H1 (cell line): ENCODE data around the gene METRN. TPM values are rescaled to one million over a fixed set of nuclear protein-coding genes. Genes with fewer than 3 reads are reported as not detected.

Experiments used
- CTCF ChIA-PET: fragments of 300-600 bp; sonication (Branson Sonifier 250); formaldehyde crosslinking; loops from one replicate; lab custom pipeline; 2021; ENCODE audit not compliant: partially characterized antibody; lab: Charles Lee
- POLR2A ChIA-PET: fragments of 300-600 bp; sonication (Branson Sonifier 250); formaldehyde crosslinking; loops from one replicate; lab custom pipeline; 2021; ENCODE audit warnings: inconsistent platforms; ENCODE audit not compliant: partially characterized antibody; lab: Charles Lee
- DNase-seq, 2 experiments: peaks; one replicate each; pipeline versions ENCODE4 v3.0.0 to v3.0.0-alpha.2; 2010 to 2022; ENCODE audit warnings: low spot score in 2 of 2, low read depth in 1 of 2, mixed read lengths in 1 of 2
- FAIRE-seq: peaks from 2 replicates; lab custom pipeline; 2011; peaks lifted over from hg19 to GRCh38; lab: Jason Lieb, UNC
- H2AFZ ChIP-seq: 2 replicates; pipeline ENCODE4 v1.8.1; 2012; ENCODE audit warnings: low read length, inconsistent platforms
- H2AK5ac ChIP-seq: 2 replicates; pipeline ENCODE4 v1.6.1; 2013; ENCODE audit warnings: low read depth, low read length
- H2BK120ac ChIP-seq: replicated peaks from 2 replicates; pipeline ENCODE3; 2013; ENCODE audit warnings: low read depth, low read length, inconsistent platforms
- H2BK12ac ChIP-seq: 2 replicates; pipeline ENCODE4 v1.6.1; 2013; ENCODE audit warnings: low read depth, low read length
- H2BK15ac ChIP-seq: 2 replicates; pipeline ENCODE4 v1.6.1; 2013; ENCODE audit warnings: low read length
- H2BK20ac ChIP-seq: 2 replicates; pipeline ENCODE4 v1.6.1; 2013; ENCODE audit warnings: low read length
- H2BK5ac ChIP-seq: 2 replicates; pipeline ENCODE4 v1.6.1; 2013; ENCODE audit warnings: low read depth, low read length
- H3K14ac ChIP-seq: 2 replicates; pipeline ENCODE4 v1.6.1; 2013; ENCODE audit warnings: inconsistent platforms; ENCODE audit not compliant: insufficient read length
- H3K18ac ChIP-seq: 2 replicates; pipeline ENCODE4 v1.6.1; 2013; ENCODE audit warnings: low read length; ENCODE audit errors: extremely low read depth
- H3K23ac ChIP-seq: 2 replicates; pipeline ENCODE4 v1.6.1; 2013; ENCODE audit warnings: inconsistent platforms; ENCODE audit not compliant: insufficient read length
- H3K23me2 ChIP-seq: 2 replicates; pipeline ENCODE4 v1.6.1; 2013; ENCODE audit warnings: low read depth, low read length
- H3K27ac ChIP-seq: 2 replicates; pipeline ENCODE4 v1.6.1; 2011; ENCODE audit warnings: low read depth, low read length, inconsistent platforms
- H3K27me3 ChIP-seq, 4 experiments: replicated peaks in 1 of 4; 1 replicate in 1 of 4; 2 replicates in 3 of 4; pipeline versions ENCODE4 v1.6.1 to v1.8.1; 2011 to 2013; ENCODE audit warnings: low read length in 3 of 4, mild to moderate bottlenecking in 3 of 4, inconsistent platforms in 2 of 4, mixed read lengths in 2 of 4, moderate library complexity in 1 of 4; ENCODE audit not compliant: control insufficient read depth in 3 of 4, insufficient read depth in 3 of 4; ENCODE audit errors: extremely low read depth in 1 of 4
- H3K36me3 ChIP-seq, 4 experiments: 2 replicates each; pipeline versions ENCODE4 v1.6.1 to v1.8.1; 2011 to 2013; ENCODE audit warnings: mild to moderate bottlenecking in 4 of 4, low read length in 3 of 4, moderate library complexity in 2 of 4, control low read depth in 1 of 4, inconsistent platforms in 1 of 4; ENCODE audit not compliant: insufficient read depth in 4 of 4, control insufficient read depth in 2 of 4
- H3K4ac ChIP-seq: replicated peaks from 2 replicates; pipeline ENCODE3; 2013; ENCODE audit warnings: low read length, low read depth, mixed read lengths, inconsistent platforms; ENCODE audit not compliant: insufficient read length
- H3K4me1 ChIP-seq, 4 experiments: replicated peaks in 1 of 4; 1 replicate in 1 of 4; 2 replicates in 3 of 4; pipeline versions ENCODE4 v1.6.1 to v1.8.1; 2011 to 2013; ENCODE audit warnings: low read length in 3 of 4, inconsistent platforms in 2 of 4, mixed read lengths in 1 of 4; ENCODE audit not compliant: insufficient read depth in 4 of 4, control insufficient read depth in 3 of 4
- H3K4me2 ChIP-seq, 2 experiments: 2 replicates each; pipeline versions ENCODE4 v1.6.1 to v1.8.1; 2011 to 2013; ENCODE audit warnings: low read depth in 2 of 2, low read length in 2 of 2, control low read depth in 1 of 2, inconsistent platforms in 1 of 2, mild to moderate bottlenecking in 1 of 2; ENCODE audit not compliant: insufficient read depth in 1 of 2
- H3K4me3 ChIP-seq, 4 experiments: fragments of 200-600, 300-600 bp in 1 of 4; sonication (generic), shearing (Covaris generic), sonication (Bioruptor Twin) in 1 of 4; 2 replicates each; pipeline versions ENCODE4 v1.5.1 to v1.8.1; 2011 to 2016; ENCODE audit warnings: low read length in 4 of 4, low read depth in 3 of 4, control low read depth in 2 of 4, inconsistent platforms in 2 of 4, mild to moderate bottlenecking in 2 of 4, mixed read lengths in 1 of 4, moderate library complexity in 1 of 4; ENCODE audit not compliant: insufficient read depth in 2 of 4; ENCODE audit errors: extremely low read depth in 1 of 4
- H3K56ac ChIP-seq: replicated peaks from 2 replicates; pipeline ENCODE3; 2013; ENCODE audit warnings: low read depth, mild to moderate bottlenecking, mixed read lengths, low read length, inconsistent platforms; ENCODE audit not compliant: insufficient read length
- H3K79me1 ChIP-seq: 2 replicates; pipeline ENCODE4 v1.6.1; 2013; ENCODE audit warnings: low read depth, low read length, control low read depth
- H3K79me2 ChIP-seq, 2 experiments: 2 replicates each; pipeline versions ENCODE4 v1.6.1 to v1.8.1; 2012 to 2013; ENCODE audit warnings: low read length in 2 of 2, mild to moderate bottlenecking in 2 of 2, inconsistent platforms in 1 of 2; ENCODE audit not compliant: insufficient read depth in 2 of 2, control insufficient read depth in 1 of 2
- H3K9ac ChIP-seq, 4 experiments: replicated peaks in 1 of 4; 1 replicate in 1 of 4; 2 replicates in 3 of 4; pipeline versions ENCODE4 v1.6.1 to v1.8.1; 2011 to 2013; ENCODE audit warnings: low read depth in 3 of 4, low read length in 3 of 4, control low read depth in 2 of 4, mild to moderate bottlenecking in 2 of 4, moderate library complexity in 2 of 4, inconsistent platforms in 1 of 4; ENCODE audit errors: extremely low read depth in 1 of 4
- H3K9me3 ChIP-seq, 2 experiments: 2 replicates each; pipeline versions ENCODE4 v1.6.1 to v1.8.1; 2012 to 2013; ENCODE audit warnings: mild to moderate bottlenecking in 2 of 2, moderate library complexity in 2 of 2, control low read depth in 1 of 2, inconsistent platforms in 1 of 2, low read depth in 1 of 2, low read length in 1 of 2, mixed read lengths in 1 of 2; ENCODE audit not compliant: insufficient read depth in 2 of 2
- H4K20me1 ChIP-seq, 2 experiments: replicated peaks in 1 of 2; 2 replicates each; pipeline versions ENCODE3 to v1.8.1; 2011 to 2013; ENCODE audit warnings: inconsistent platforms in 2 of 2, low read length in 2 of 2, mild to moderate bottlenecking in 1 of 2; ENCODE audit not compliant: insufficient read depth in 2 of 2, control insufficient read depth in 1 of 2
- H4K5ac ChIP-seq: 2 replicates; pipeline ENCODE4 v1.6.1; 2013; ENCODE audit warnings: low read length, low read depth, mixed read lengths, inconsistent platforms; ENCODE audit not compliant: insufficient read length
- H4K8ac ChIP-seq: 2 replicates; pipeline ENCODE4 v1.8.0; 2013; ENCODE audit warnings: mild to moderate bottlenecking, moderate library complexity, low read length, inconsistent platforms; ENCODE audit not compliant: insufficient read depth; ENCODE audit errors: extremely low read depth
- H4K91ac ChIP-seq: replicated peaks from 2 replicates; pipeline ENCODE3; 2013; ENCODE audit warnings: low read length, mixed read lengths, inconsistent platforms; ENCODE audit not compliant: insufficient read length
- CEBPB ChIP-seq: IDR thresholded peaks from 2 replicates; pipeline ENCODE4 v1.6.1; 2012; ENCODE audit warnings: low read depth, low read length
- CTBP2 ChIP-seq: IDR thresholded peaks from 2 replicates; pipeline ENCODE4 v1.7.0; 2011; ENCODE audit warnings: borderline replicate concordance, mild to moderate bottlenecking, moderate library complexity, mixed read lengths, low read length; ENCODE audit not compliant: insufficient read depth, insufficient read length
- EGR1 ChIP-seq: IDR thresholded peaks from 2 replicates; pipeline ENCODE4 v1.6.1; 2011; ENCODE audit warnings: low read depth, low read length, borderline replicate concordance
- NANOG ChIP-seq: IDR thresholded peaks from 2 replicates; pipeline ENCODE4 v1.6.1; 2011; ENCODE audit warnings: low read length, low read depth, mild to moderate bottlenecking, inconsistent platforms; ENCODE audit not compliant: insufficient read depth, poor library complexity, severe bottlenecking
- POLR2A ChIP-seq, 2 experiments: IDR thresholded peaks; 1 replicate in 1 of 2; 2 replicates in 1 of 2; pipeline ENCODE4 v1.6.1; 2011; ENCODE audit warnings: low read depth in 2 of 2, low read length in 2 of 2, mild to moderate bottlenecking in 2 of 2; ENCODE audit errors: control extremely low read depth in 1 of 2
- POLR2AphosphoS5 ChIP-seq: IDR thresholded peaks from 2 replicates; pipeline ENCODE4 v1.6.1; 2011; ENCODE audit warnings: low read depth, low read length
- RAD21 ChIP-seq, 2 experiments: IDR thresholded peaks in 1 of 2; conservative IDR thresholded peaks in 1 of 2; 2 replicates each; pipeline ENCODE4 v1.6.1; 2011; ENCODE audit warnings: low read depth in 2 of 2, low read length in 2 of 2, improper control_type of control experiment in 1 of 2, inconsistent platforms in 1 of 2, mild to moderate bottlenecking in 1 of 2, moderate library complexity in 1 of 2
- SP4 ChIP-seq: IDR thresholded peaks from 2 replicates; pipeline ENCODE4 v1.6.1; 2012; ENCODE audit warnings: low read length, inconsistent platforms
- SRF ChIP-seq: IDR thresholded peaks from 2 replicates; pipeline ENCODE4 v1.6.1; 2011; ENCODE audit warnings: mild to moderate bottlenecking, low read depth, low read length, moderate library complexity
- SUZ12 ChIP-seq: fragments of 200-600 bp; sonication (generic); IDR thresholded peaks from 2 replicates; pipeline ENCODE4 v1.6.1; 2012; ENCODE audit warnings: mild to moderate bottlenecking, inconsistent platforms, low read length, moderate library complexity, mixed read lengths
- WGBS, 2 experiments: shearing (Covaris generic) in 1 of 2; methylation state at CpG; one replicate each; pipeline versions ENCODE4 v1.1.6 to v1.1.7; 2013 to 2015; ENCODE audit warnings: low lambda C conversion rate in 2 of 2, mixed read lengths in 2 of 2, inconsistent platforms in 1 of 2, low coverage in 1 of 2, missing lambda C conversion rate in 1 of 2; ENCODE audit not compliant: insufficient replicate concordance in 2 of 2, insufficient coverage in 1 of 2, insufficient read length in 1 of 2; ENCODE audit errors: extremely low coverage in 1 of 2, missing lambda C conversion rate in 1 of 2; 5-methylcytosine and 5-hydroxymethylcytosine counted together
- polyA plus RNA-seq, 7 experiments: library from polyadenylated mRNA; depleted of rRNA in 3 of 7; stranded (reverse) in 5 of 7; unstranded in 2 of 7; fragments of >200 nt in 5 of 7; fragments of 200-250 nt in 2 of 7; gene quantifications; 1 replicate in 5 of 7; 2 replicates in 1 of 7; 4 replicates in 1 of 7; pipeline versions ENCODE4 v1.2.1 to v1.2.3, GENCODE V29; 2011 to 2013; ENCODE audit warnings: missing spikeins in 2 of 7, mixed read lengths in 2 of 7
- total RNA-seq: library from RNA; stranded (reverse); fragmentation: NEBNext Ultra II Directional; extraction: Animal tissue kit (Norgen Biotek cat#: 25700); gene quantifications from 2 replicates; pipeline ENCODE4 v1.2.1, GENCODE V29; 2021

Gene METRN
- total and polyA plus RNA-seq, 2 of the 8 experiments (the other 6 are each of a cell fraction or from before 2014, with no cell fraction given), result 18.7 to 25.8 TPM

DNA sequence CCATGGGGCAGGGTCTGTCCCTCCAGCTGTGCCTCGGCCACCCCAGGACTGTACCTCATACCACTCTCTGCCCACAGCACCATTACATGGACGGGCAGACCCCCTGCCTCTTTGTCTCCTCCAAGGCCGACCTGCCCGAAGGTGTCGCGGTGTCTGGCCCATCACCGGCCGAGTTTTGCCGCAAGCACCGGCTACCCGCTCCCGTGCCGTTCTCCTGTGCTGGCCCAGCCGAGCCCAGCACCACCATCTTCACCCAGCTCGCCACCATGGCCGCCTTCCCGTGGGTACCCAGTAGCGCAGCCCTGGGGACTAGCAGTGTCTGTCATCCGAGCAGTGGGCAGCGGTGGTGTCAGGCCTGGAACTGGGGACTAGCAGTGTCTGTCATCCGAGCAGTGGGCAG is 42.1 kb upstream of the METRN start:
- POLR2A ChIA-PET, result interaction anchor here (0.7 to 17.4 kb wide), 7 partner anchors 5 to 44 kb away, joined by 3 to 214 read pairs (median 4); partner anchors contain the start of genes JMJD8, RHBDL1, RHOT2 and STUB1
- no peak overlapping the region for H3K27ac ChIP-seq
- WGBS, 2 experiments, result 95% methylated on average over 21 of the region's 21 CpGs; no CpG with 5 or more reads in 1 of the 2 experiments
- no peak overlapping the region for H2BK20ac ChIP-seq
- H3K9me3 ChIP-seq, result no peaks in the 10 kb centered on the region
- H3K23ac ChIP-seq, result no peak overlapping the region
- no peak overlapping the region for H3K9ac ChIP-seq
- H4K8ac ChIP-seq, result no peak overlapping the region
- no peak overlapping the region for H2BK120ac ChIP-seq
- no peak overlapping the region for H2BK12ac ChIP-seq
- no peak overlapping the region for H3K4me2 ChIP-seq
- peaks cover 0 to 29% (median 25%) of the 10 kb centered on the region in 4 experiments; a peak in 6 of 7 replicates for H3K4me1 ChIP-seq
- H3K56ac ChIP-seq, result no peak overlapping the region
- no peak overlapping the region for H3K14ac ChIP-seq
- H3K79me1 ChIP-seq, result peaks cover 13% of the 10 kb centered on the region
- H3K4ac ChIP-seq, result no peak overlapping the region
- no peak for TF ChIP-seq POLR2A (IDR thresholded peaks at IDR 0.05; ENCODE audit: control extremely low read depth in 1 of 2, low read depth in 2 of 2, low read length in 2 of 2)
- no peak for TF ChIP-seq CEBPB
- no peak for TF ChIP-seq RAD21 (IDR thresholded peaks at IDR 0.05 in 1 of 2, conservative IDR thresholded peaks at IDR 0.05 in 1 of 2; ENCODE audit: low read depth in 2 of 2, low read length in 2 of 2)
- no peak for TF ChIP-seq EGR1
- no peak for TF ChIP-seq SUZ12
- no peak for TF ChIP-seq POLR2AphosphoS5
- TF ChIP-seq NANOG, result no peak
- TF ChIP-seq SP4, result no peak
- TF ChIP-seq SRF, result no peak
- no peak for TF ChIP-seq CTBP2
- TF ChIP-seq, all 59 proteins: peak for 0
- Histone ChIP-seq H3K23me2 (peaks cover 12% of the 10 kb centered on the region), H3K36me3 (peaks cover 14 to 44% (median 33%) of the 10 kb centered on the region in 4 experiments), H2AK5ac (no peak overlapping the region), H4K5ac (no peak overlapping the region), H3K27me3 (peaks cover 0 to 2% (median 0%) of the 10 kb centered on the region in 4 experiments; a peak in 2 of 7 replicates), H2AFZ (no peak overlapping the region), H3K18ac (no peak overlapping the region), H4K91ac (no peak overlapping the region), H2BK15ac (no peak overlapping the region), H3K4me3 (no peak overlapping the region), H4K20me1 (peaks cover 5 to 27% of the 10 kb centered on the region in 2 experiments), H2BK5ac (no peak overlapping the region), H3K79me2 (peaks cover 0 to 13% of the 10 kb centered on the region in 2 experiments; a peak in 1 of 4 replicates)
- DNase-seq, result no peak
- CTCF ChIA-PET, result interaction anchor here (1.0 to 12.0 kb wide), 5 partner anchors 12 to 280 kb away, joined by 3 to 75 read pairs (median 5); partner anchors contain the start of genes CIAO3 and WDR24
- FAIRE-seq, result no peak
